GM19239 (cell line): ENCODE data around the gene PPP4R4.
"Not testable (repeated sequence)": the region's sequence is repeated elsewhere in the genome, so short reads cannot be mapped to it uniquely, and the experiment has no call there.

ENCODE experiments used
- DNase-seq: peaks from one replicate; pipeline ENCODE4 v3.0.0; 2011; ENCODE audit warnings: low spot score; ENCODE audit not compliant: insufficient read length
- FAIRE-seq: peaks from 2 replicates; lab custom pipeline; 2011; peaks lifted over from hg19 to GRCh38; lab: Jason Lieb, UNC

The PPP4R4 gene

DNA sequence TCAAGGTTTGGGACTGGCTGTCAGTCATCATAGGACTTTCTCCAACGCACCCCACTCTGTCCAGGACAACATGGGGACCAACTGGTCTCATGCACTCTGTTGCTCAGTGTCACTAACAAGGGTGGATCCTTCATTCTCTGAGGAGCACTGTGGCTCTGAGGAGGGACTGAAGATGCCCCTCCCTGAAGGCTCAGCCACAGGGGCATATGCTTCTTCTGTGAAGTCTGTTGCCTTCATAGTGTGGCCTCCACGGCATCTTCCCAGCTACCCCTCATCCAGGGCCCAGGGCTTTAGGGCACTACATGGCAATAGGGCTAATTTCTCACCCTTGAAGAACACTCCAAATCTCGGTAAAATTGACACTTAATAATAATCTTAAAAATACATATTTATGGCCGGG lies 30.4 kb upstream of the PPP4R4 start:
- FAIRE-seq, result no peak
- no peak for DNase-seq

DNA sequence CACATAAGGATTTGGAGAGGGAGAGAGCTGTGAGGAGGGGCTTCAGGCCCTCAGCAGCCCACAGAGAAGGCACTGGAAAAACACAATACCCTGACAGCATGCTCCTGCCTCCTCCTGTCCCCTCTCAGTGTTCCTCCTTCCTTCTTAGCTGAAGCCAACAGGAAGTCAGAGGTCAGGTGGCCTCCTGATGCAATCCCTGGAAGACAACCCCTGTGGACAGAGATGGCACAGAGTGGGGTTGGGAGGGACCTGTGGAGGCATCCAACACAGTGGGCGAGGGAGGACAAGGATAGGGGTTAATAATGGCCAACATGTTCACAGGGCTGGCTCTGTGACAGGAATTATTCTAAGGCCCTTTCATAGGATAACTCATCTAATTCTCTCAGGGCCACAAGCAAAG lies 29.4 kb upstream of the PPP4R4 start:
- FAIRE-seq (no peak), DNase-seq (no peak)

DNA sequence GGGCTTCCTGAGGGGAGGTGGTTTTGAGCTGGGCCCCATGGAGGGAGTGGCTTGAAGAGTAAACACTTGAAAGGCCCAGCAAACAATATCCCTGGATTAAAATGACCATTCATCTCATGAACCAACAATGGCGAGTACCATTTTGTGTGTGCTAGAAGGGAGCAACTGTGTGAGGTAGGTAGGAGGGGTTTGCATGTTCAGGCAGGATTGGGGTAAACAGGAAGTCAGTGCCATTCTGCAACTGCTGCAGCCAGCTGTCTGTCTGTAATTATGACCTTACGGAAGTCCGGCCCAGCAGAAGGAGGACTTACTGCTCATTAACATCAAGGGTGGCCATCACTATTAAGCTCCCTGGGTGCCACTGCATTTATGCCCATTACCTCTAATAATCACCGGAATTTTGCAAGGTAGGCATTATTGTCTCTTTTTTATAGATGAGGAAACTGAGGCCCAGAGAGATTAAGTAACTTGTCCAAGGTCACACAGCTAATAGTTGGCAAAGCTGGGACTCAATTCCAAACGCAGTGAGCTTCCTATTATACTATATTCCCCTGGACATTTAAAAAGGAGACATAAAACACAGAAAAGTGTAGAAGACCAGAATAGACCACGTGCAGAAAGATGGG lies 28.1 kb upstream of the PPP4R4 start:
- DNase-seq (no peak), FAIRE-seq (no peak)

DNA sequence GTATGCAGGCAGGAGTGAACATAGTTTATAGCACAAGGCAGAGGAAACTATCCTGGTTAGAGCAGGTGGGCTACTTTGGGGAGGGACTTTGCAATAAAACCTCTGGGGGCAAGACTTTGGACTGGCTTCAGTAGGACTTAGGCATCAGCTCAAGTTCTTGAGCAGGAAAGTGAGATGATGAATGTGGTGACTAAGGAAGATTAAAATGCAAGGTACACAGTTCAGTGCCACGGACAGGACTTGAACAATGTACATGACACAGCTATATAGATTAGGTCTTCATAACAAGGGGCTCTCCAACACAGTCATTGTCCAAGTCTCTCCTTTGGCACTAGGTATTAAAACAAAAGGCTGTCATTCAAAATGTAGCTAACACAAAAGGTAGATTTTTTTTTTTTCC lies 21.4 kb upstream of the PPP4R4 start:
- DNase-seq (no peak), FAIRE-seq (no peak)

DNA sequence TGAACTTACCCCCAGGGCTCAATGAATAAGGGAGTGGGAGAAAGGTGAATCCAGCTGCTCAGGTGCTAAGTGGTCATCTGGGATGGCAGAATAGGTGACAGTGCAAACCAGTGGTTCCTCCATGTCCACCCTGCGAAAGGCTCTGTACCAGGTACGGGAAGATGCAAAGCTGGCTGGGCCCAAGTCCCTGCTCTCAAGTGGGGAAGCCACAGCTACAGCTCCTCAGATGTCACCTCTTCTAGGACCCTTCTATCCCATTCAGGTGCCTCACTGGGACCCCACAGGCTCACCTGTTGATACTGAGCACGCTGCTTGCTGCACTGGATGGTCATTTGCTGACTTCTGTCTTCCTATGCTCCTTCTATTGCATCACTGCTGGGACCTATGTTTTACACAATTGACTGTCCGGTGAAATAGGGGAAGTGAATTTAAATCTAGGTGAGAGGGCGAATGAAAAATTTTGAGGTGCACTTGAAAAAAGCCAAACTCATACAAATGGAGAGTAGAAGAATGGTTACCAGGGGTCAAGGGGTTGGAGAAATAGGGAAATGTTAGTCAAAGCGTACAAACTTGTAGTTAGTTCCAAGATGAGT lies 20.3 kb upstream of the PPP4R4 start:
- FAIRE-seq (no peak), DNase-seq (no peak)

DNA sequence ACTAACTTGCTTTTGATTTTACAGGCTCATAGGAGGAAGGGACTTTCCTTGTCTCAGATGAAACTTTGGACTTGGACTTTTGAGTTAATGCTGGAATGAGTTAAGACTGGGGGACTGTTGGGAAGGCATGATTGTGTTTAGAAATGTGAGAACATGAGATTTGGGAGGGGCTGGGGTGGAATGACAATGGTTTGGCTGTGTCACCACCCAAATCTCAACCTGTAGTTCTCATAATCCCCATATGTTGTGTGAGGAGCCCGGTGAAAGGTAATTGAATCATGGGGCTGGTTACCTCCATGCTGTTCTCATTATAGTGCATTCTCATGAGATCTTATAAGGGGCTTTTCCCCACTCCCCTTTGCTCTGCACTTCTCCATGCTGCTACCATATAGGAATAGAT lies 18.0 kb upstream of the PPP4R4 start:
- not testable (repeated sequence) for DNase-seq, FAIRE-seq

DNA sequence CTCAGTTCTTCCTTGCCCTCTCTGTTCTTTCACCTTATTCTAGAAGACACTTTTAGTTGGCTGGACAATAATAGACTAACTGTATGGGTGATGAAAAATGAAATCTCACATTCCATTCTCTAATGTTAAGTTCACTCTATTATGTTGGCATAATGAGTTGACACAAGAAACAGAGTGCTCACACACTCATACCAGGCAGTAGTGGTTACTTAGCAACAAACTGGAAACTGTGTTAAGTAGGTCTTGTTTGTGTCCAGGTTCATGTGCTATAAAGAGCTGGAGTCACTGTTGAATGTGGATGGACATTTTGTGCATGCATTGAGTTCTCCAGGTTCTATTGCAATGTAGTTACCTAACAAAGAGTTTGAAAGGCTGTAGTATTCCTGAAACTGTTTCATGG lies 16.9 kb upstream of the PPP4R4 start:
- DNase-seq (no peak), FAIRE-seq (no peak)

DNA sequence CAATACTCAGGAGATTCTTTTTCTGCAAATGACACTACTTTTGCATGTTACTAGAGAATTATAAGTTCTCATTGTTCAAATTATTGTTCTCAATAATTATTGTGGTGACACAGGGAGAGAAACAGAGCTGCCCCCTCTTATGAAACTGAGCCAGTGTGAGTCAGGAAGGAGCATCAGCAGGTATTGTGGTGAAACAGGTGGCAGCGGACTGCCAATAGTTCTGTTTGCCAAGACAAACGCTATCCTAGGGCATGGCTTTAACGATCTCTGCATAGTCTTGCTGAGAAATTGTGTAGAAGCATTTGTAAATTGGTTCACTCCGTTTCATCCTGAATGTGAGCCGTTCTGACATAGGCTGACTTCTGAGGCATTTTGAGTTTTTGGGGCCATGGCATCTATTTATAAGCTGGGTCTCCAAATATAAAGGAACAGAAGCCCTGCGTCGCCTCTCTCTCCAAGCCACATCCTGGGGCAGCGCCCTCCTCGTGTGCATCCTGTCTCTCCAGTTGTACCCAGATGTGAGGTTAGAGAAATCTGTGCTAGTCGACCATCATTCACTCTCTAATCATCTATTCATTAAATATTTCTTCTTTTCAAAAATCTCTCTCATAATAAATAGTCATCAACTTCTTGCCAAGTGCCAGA lies 15.8 kb upstream of the PPP4R4 start:
- FAIRE-seq, result no peak
- no peak for DNase-seq

DNA sequence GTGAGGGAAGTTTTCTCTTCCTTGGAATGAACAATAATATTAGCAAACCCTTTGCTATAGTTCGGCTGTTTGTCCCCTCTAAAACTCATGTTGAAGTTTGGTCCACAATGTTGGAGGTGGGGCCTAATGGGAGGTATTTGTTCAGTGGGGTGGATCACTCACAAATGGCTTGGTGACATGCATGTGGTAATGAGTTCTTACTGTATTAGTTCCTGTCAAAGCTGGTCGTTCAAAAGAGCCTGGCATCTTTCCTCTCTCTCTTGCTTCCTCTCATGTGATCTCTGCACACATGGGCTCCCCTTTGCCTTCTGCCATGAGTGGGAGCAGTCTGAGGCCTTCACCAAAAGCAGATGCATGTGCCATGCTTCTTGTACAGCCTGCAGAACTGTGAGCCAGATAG lies 13.1 kb upstream of the PPP4R4 start:
- FAIRE-seq, result no peak
- no peak for DNase-seq

DNA sequence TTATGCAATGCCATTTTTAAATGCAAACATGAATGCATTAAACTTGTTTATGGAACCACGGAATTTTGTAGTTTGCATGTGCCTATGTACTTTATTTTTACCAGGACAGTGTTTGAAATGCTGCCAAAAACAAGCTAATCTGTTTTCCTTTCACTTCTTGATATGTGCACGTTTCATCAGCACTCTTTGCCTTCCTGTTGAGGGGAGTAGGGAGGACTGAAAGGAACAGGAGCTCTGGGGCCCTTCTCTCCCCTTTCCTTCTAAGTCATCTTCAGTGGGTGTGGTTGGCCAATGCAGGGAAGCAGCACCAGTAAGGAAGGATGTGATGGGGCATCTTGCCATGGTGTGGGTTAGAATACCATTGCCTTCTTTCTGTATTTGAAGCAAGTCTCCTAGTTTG lies 12.1 kb upstream of the PPP4R4 start:
- no peak for FAIRE-seq

DNA sequence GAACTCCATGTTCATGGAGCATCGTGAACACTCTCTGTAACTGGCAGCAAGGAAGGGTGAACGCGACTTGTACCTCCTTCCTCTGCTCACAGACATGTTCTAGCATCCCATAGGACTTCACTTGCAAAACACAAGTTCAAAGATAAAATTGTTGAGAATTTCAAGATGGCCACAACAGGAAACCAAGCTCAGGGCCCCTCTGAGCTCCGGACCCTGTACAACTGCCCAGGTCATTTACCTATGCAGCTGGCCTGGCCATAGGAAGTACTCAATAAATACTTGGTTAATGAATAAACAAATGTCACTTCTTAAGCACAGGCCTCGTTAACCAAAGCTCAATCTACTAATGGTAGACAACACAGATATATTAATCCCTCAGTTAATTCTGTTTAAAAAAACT lies 11.7 kb upstream of the PPP4R4 start:
- DNase-seq (no peak), FAIRE-seq (no peak)

More for the DNA sequence above, 12.1 kb upstream of the PPP4R4 start:
- DNase-seq, result no peak

DNA sequence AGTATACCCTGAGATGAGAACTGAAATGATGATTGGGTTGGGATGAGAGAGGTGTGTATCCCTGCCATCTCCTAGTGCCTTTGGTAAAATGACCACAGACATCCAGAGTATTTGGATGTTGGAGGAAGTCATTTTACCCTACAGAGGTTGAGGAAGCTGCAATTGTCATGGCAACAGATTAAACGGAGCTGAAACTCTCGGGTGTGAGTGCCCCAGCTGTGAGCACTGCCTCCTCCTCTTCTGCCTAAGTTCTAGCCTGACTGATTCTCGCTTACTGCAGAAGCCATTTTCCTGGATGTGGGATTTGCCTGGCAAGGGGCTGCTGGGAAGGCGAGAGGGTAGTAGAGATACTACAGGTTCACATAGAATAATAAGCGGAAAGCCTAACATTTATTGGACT lies 10.3 kb upstream of the PPP4R4 start:
- FAIRE-seq, result no peak
- DNase-seq, result no peak

DNA sequence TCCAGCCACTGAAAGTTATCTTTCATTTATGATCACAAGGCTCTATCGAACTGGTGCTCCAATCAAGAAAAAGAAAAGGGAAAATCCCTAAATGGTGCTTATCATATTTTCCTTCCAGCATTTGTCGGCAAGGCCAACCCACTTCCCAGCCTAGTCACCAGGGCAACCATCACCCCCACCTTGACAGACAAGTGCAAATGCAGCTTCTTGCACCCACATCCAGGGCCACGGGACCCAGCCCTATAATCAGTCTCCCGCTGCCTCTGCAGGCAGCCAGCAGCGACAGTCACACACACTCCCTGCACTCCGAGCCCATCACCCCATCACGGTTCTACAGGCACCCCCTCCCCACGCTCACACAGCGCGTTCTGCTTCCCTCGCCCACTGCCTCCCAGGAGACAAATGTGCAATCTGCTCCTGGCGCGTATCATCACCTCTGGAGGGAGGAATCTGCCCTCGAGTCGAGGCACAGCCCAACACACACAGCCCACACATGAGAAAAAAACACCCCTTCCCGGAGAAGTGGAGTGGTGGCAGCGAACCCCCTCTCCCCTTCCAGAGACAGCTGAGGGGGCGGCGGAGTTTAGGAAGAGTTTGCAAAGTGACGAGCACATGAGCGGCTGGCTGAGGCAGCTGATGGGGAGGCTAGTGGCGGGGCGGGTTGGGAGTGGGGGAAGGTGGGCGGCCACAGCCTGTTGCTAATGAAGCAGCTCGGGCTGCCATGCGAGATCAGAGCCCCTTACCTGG lies 9.3 kb upstream of the PPP4R4 start:
- FAIRE-seq (no peak), DNase-seq (no peak)

DNA sequence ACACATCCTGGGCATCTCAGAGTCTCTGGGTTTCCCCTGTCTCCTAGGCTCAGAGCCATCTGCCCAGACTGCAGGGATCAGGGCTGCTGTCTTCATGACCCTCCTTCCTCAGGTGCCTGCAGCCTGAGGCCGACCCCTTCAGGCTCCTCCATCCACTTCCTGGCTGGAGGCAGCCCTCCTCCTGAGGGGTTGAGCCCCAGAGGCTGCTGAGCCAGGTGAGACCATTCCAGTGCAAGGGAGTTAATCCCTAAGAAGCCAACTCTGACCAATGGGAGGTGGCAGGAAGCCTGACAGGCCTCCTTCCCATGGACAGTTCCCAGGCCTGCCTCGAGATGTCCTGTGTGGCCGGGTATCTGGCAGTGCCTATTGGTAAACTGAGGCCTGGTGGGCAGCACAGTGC lies 8.4 kb upstream of the PPP4R4 start:
- FAIRE-seq (no peak), DNase-seq (no peak)

DNA sequence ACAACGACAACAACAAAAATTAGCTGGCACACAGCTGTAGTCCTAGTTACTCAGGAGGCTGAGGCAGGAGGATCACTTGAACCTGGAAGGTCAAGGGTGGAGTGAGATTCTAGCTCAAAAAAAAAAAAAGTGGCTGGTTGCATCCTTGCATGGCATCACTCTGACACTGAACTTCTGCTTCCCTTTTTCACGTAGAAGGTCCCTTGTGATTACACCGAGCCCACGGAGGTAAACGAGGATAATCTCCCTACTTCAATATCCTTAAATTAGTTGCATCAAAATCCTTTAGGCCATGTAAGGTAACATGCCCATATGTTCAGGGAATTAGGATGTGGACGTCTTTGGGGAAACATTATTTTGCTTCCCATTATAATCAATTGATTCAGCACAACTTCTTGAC lies 4.0 kb upstream of the PPP4R4 start:
- FAIRE-seq, result no peak

DNA sequence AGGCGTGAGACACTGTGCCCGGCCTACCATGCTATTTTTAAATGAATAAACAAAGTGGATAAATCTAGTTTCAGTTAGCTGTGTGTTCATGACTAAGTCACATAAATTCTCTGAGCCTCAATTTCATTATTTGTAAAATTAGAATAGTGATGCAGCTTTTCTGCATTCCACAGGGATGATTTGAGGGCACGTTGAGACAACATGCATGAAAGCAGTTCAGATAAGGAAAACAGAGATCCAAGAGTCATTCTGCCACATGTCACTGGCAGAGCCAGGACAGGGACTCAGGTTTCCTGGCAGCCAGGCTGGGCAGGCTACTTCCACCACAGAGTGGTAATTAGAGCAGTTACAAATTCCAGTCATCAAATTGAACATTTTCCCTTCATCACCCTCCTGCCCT lies 2.9 kb upstream of the PPP4R4 start:
- FAIRE-seq (no peak), DNase-seq (no peak)

More for the DNA sequence above, 4.0 kb upstream of the PPP4R4 start:
- no peak for DNase-seq

DNA sequence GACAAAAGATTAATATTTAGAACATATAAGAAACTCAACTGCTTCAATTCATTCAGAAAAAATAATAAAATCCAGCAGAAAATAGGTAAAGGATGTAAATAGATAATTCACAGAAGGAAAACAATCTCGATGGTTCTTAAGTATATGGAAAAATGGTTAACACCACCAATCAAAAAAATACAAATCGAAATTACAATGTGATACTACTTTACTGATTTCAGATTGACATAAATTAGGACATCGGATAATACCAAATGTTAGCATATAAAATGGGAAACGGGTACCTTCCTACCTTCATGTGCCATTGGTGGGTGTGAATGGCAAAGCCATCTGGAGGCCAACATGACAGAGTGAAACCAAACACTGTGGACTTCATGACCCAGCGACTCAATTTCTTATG lies 1.6 kb upstream of the PPP4R4 start:
- FAIRE-seq, result no peak
- no peak for DNase-seq

DNA sequence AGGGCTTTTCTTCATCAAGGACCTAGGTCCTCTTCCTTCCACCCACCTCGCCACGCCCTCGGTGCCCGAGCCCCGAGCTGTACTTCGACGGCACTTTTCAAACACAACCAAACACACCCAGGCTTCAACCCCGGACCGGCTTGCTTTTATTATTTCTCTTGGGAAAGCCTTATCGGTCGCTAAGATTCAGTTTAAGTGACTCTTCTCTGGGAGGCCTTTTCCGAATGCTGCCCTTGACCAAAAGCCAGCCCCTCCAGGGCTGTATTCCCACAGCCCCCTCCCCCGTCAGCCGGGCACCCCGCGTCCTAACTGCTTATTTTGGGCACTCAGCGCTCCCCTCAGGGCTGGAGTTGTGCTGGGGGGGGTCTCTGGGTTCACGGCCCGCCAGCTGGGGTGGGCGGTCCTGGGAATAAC lies 644 bp upstream of the PPP4R4 start:
- FAIRE-seq (no peak), DNase-seq (no peak)

DNA sequence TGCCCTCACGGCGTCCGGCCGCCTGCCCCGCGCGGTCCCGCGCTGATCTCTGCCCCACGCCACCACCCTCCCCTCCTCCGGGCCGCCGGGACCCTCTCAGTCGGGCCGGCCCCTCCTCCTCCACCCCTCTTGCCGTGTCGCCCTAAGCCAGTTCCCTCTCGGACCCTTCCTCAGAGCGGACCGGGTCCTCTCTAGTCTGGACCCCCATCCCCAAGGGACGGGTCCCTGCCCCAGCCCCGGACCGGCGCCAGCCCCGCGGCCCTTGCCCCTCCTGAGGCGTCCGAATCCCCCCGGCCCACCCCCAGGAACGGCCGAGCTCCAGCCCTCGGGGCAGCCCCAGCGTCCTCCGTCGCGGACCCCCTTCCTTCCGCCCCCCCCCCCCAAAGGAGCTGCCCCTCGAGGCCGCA lies 485 bp downstream of the PPP4R4 start:
- DNase-seq, result no peak
- FAIRE-seq, result no peak

DNA sequence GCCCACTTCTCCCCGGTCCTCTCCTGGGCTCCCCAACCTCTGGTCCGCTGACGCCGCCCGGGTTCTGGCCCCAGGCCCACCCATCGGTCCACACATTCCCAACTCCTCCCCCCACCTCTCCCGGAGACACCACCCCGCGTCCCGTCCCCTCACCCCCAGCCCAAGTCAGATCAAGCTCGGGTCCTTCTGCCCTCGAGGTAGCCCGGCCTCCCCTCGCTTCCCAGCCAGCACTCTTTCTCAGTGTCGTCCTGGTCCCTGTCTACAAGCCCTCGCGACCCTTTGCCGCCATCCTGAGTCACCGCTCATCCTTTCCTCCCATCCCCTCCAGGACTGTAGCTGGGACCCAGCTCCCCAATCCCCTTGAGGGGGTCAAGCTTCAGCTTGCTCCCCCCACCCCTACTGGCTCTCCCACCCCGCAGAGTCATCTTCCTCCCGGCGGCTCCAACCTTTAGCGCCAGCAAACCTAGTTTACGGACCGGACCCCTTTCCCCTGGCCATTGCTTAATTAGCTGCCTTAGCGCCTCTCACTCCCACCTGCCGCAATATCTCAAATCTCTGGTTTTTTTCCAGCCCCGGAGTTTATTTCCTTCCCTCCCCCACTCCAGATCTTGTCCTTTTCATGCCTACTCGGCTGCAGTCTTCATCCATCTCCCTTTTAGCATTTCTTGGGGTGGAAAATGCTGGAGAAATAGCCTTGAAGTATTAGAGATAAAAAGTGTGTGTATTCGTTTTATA lies 1.1 kb downstream of the PPP4R4 start:
- no peak for DNase-seq
- no peak for FAIRE-seq

DNA sequence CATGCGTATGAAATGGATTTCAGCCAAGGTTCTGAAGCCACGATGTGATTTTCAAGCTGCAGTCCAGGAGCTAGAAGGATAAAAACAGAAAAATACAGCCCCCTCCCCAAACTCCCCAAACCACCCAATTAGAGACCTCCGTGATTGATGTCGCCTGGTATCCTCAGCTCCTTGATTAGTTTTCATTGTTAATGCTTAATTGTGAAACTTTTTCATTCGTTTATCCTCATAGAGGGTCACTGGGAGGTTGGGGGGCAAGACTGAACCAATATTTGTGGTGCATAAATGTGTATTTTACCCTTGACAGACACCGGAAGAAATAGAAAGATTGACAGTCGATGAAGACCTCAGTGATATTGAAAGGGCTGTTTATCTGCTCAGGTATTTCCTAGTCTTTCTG lies 1.6 kb downstream of the PPP4R4 start:
- FAIRE-seq, result no peak
- no peak for DNase-seq
